GM13976 (cell line): ENCODE data around the gene RHOA.

Source experiments
- DNase-seq: peaks from one replicate; pipeline ENCODE4 v3.0.0; 2012; ENCODE audit warnings: low spot score
- in situ Hi-C: fragments of 300-500 bp; cut with MboI; formaldehyde crosslinking; loops from one replicate; pipeline ENCODE4 v1.12.0; 2022; ENCODE audit warnings: low sequenced_read_pairs, mixed read lengths, inconsistent platforms; ENCODE audit not compliant: unreplicated experiment
- TF ChIP-seq, protein P1 (sequence below): IDR thresholded peaks from 2 replicates; pipeline ENCODE4 v1.5.1; 2012; ENCODE audit warnings: borderline replicate concordance, mild to moderate bottlenecking; ENCODE audit not compliant: insufficient read depth; ENCODE audit errors: extremely low read depth, missing control alignments, control extremely low read depth

RHOA gene

DNA sequence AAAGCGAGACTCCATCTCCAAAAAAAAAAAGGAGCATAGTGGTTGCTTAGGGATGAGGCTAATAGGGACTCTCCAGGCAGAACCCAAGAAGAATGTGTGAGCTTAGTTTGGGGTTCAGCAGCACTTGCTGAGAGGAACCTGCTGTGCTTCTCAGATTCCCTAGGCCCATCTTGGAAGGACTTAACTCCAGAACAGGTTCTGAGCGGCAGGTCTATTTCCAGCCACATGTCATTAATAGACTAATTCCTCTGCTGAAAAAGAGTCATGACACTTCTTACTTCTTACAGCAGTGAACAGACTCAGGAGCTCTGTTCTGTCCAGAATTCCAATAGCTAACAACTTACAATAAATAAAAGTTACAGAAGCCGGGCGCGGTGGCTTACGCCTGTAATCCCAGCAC lies 22.5 kb downstream of the RHOA start:
- no peak for DNase-seq
- TF ChIP-seq, protein P1, sequence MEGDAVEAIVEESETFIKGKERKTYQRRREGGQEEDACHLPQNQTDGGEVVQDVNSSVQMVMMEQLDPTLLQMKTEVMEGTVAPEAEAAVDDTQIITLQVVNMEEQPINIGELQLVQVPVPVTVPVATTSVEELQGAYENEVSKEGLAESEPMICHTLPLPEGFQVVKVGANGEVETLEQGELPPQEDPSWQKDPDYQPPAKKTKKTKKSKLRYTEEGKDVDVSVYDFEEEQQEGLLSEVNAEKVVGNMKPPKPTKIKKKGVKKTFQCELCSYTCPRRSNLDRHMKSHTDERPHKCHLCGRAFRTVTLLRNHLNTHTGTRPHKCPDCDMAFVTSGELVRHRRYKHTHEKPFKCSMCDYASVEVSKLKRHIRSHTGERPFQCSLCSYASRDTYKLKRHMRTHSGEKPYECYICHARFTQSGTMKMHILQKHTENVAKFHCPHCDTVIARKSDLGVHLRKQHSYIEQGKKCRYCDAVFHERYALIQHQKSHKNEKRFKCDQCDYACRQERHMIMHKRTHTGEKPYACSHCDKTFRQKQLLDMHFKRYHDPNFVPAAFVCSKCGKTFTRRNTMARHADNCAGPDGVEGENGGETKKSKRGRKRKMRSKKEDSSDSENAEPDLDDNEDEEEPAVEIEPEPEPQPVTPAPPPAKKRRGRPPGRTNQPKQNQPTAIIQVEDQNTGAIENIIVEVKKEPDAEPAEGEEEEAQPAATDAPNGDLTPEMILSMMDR = no peak
- in situ Hi-C loops = no loop called here

DNA sequence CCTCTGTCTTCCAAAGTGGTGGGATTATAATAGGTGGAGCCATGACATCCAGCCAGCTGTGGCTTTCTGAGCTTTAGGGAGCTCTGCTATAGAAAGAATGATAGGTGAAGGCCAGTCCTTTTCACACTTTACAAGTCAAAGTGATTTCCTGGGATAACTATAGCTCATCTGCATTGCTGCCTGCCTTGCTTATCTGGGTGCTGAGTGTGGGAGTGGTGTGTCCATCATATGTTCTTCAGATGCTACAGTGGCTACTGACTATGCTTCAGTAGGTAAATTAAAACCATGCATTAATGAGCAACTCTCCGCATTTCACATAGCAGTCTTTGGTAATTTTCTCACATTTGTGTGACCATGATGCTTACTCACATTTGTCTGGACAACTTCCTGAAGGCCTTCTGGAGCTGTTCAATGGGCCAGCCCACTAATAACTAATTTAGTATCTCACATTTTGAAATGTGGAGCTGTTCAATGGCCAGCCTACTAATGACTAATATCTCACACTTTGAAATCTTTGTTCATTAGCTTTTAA lies 23.4 kb downstream of the RHOA start:
- in situ Hi-C loops = no loop called here
- DNase-seq = no peak
- TF ChIP-seq, protein P1 = no peak

DNA sequence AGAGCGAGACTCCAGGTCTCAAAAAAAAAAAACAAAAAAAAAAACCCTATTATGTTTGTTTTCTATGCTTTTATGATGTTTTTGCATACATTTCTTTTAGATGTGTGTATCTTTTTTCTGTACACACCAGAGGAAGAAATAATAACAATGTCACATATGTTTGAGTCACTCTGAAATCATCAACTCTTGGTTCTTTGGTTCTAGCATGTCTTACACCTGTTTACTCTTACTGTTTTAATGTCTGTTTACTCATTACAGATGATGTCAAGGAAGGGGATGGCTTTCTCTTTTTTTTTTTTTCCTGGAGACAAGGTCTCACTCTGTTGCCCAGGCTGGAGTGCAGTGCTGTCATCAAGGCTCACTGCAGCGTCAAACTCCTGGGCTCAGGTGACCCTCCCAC lies 24.1 kb downstream of the RHOA start:
- TF ChIP-seq, protein P1 = no peak
- DNase-seq = no peak
- in situ Hi-C loops = no loop called here

DNA sequence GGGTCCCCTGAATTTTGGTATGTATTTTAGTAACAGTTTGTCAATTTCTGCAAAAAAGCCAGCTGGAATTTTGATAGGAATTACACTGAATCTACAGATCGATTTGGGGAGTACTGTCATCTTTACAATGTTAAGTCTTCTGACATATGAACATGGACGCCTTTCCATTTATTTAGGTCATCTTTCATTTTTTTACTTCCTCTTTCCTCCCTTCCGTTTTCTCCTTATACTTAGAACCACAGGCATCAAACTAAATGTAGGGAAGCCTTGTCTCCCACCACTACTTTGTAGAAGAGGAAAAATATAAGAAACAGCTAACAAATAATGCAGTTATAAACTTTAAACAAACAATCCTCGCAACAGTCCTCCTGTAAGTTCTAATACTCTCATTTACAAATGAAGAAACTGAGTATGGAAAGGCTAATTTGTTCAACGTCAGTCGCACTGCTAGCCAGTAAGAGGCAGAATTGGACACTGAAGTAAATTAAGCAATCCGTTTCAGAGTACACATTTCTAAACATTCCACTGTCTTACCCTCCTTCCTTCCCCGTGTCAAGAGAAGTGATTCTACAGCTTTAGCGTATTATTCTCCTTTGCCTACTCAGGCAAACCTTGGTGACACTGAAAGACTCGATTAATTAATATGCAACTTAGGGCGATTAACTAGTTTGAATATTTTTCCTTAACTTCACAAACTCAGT lies 25.6 kb downstream of the RHOA start:
- in situ Hi-C loops = no loop called here
- TF ChIP-seq, protein P1 = no peak
- DNase-seq = no peak

DNA sequence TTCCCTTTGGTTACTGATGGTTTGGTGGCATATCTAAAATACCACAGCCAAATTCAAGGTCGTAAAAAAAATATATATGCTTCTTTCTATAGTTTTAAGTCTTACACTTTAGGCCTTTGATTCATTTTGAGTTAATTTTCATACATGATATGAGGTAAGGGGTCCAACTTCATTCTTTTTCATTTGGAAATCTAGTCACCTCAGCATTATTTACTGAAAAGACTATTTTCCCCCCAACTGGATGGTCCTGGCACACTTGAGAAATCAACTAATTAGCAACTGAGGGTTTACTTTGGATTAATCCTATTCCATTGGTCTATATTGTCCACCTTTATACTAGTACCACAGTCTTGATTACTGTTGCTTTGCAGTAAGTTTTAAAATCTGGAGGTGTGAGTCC lies 26.2 kb downstream of the RHOA start:
- in situ Hi-C loops = no loop called here
- no peak for DNase-seq
- TF ChIP-seq, protein P1 = no peak

DNA sequence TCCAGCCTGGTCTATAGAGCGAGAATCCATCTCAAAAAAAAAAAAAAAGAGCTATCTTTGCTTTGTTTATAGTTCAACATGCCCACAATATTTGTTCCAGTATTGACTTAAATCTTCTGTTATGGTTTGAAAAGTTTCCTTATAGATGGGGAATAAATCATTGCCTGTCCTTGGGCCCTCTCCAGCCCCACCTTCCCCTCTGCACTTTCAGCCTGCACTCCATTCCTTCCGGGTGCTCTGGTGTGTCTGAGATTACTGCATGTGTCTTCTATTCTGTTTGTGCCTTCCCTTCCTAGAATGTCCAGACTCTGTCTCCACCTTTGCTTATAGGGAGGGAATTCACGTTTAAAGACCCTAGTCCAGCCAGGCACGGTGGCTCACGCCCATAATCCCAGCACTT lies 28.4 kb downstream of the RHOA start:
- in situ Hi-C loops = no loop called here
- DNase-seq = no peak

More for the DNA sequence above, 28.4 kb downstream of the RHOA start:
- TF ChIP-seq, protein P1 = no peak
